Measurements from ENCODE around the gene LCN9.
"Not testable (repeated sequence)": the region's sequence is repeated elsewhere in the genome, so short reads cannot be mapped to it uniquely, and the experiment has no call there.

LCN9 gene, protein sequence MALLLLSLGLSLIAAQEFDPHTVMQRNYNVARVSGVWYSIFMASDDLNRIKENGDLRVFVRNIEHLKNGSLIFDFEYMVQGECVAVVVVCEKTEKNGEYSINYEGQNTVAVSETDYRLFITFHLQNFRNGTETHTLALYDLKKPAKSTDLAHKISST

DNA sequence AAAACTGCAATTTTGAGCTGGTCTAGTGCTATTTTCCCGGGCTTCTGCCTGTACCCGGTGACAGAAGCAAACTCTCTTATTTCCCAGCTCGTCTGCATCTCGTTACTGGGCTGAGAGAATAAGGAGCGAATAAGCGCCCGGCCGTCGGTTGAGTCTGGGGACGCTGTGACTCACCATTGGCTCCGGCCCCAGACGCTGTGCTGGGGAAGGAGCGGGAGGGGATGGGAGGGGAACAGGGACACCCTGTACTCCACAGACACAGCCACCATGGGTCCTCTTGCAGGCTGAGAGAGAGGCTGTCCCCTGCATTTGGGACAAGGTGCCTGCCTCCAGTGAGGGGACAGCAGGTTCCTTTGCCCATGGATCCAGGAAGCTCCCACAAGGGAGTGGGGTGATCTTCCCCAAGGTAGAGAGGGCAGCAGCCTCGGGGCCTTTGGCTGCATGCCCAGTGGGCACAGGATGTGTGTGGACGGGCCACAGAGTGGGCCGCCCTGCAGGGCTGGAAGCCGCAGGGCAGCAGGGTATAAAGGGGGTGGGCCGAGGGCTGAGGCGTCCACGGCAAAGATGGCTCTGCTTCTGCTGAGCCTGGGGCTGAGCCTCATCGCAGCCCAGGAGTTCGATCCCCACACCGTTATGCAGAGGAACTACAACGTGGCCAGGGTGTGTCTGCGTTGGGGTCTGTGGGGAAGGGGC lies at the start of gene LCN9:
Gene LCN9 (plus strand): TSS at position 552 of the 693 bp plus-strand sequence. CDS start 13 bp downstream, at position 565.
- no peak for DNase-seq

DNA sequence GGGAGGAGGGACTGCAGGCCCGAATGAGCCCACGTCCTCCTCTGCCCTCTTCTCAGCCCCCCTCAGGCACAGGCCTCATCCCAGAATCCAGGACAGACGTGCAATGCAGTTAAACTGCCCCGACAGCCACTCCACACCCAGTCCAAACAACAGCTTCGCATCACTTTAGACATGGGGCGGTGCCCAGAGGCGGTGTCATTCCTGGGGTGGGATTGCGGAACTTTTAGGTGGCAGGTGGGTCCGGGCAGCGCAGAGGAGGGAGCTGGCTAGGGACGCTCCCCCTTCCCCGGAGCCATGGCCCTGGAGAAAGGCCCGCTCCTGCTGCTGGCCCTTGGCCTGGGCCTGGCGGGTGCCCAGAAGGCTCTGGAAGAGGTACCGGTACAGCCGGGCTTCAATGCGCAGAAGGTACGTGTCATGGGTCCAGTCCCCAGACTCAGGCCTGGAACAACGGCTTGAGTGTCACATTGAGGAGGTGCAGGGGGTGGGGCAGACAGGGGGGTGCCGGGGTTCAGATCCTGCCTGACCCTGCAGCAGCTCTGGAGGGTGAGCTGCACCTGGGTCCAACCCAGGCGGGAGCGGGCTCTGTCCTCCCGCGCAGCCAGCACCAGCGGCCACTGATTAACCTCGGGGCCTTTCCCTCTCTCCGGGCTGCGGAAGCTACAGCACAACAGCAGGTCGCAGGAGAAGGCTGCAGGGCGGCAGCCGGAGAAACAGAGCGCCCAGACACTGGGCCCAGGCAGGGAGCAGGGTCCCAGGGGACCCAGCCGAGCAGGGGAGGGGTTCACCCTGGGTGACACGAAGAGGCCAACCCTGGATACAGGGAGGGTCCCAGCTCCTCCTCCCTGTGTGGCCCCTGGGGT lies 48.9 kb upstream of the LCN9 start:
- DNase-seq = no peak

DNA sequence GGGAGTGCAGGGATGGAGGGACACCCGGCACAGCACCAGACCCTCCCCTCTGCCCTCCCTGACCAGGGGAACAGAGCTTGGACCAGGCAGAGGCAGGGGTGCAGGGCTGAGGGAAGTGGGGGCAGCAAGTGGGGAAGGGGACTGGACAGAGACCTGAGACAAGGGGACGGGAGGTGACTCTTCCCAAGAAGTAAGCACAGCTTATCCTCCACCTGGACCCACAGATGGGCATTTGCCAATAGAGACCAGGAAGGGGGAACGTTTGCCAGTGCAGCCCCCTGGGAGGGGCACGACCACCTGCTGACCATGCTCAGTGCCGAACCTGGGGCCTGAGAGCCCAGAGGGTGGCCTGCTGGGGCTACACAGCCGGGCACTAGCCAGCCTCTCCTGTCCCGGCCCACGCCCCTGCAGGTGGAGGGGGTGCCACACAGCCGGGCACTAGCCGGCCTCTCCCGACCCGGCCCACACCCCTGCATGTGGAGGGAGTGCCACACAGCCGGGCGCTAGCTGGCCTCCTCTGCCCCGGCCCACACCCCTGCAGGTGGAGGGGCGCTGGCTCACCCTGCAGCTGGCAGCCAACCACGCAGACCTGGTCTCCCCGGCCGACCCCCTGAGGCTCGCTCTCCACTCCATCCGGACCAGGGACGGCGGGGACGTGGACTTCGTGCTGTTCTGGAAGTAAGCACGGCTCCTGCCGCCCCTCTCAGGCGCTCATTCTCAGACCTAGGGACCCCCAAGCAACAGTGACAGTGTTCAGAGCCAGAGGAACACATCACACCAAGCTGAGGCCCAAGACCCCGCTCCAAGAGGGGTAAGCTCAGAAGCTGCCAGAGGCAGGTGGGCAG lies 48.1 kb upstream of the LCN9 start:
- no peak for DNase-seq

DNA sequence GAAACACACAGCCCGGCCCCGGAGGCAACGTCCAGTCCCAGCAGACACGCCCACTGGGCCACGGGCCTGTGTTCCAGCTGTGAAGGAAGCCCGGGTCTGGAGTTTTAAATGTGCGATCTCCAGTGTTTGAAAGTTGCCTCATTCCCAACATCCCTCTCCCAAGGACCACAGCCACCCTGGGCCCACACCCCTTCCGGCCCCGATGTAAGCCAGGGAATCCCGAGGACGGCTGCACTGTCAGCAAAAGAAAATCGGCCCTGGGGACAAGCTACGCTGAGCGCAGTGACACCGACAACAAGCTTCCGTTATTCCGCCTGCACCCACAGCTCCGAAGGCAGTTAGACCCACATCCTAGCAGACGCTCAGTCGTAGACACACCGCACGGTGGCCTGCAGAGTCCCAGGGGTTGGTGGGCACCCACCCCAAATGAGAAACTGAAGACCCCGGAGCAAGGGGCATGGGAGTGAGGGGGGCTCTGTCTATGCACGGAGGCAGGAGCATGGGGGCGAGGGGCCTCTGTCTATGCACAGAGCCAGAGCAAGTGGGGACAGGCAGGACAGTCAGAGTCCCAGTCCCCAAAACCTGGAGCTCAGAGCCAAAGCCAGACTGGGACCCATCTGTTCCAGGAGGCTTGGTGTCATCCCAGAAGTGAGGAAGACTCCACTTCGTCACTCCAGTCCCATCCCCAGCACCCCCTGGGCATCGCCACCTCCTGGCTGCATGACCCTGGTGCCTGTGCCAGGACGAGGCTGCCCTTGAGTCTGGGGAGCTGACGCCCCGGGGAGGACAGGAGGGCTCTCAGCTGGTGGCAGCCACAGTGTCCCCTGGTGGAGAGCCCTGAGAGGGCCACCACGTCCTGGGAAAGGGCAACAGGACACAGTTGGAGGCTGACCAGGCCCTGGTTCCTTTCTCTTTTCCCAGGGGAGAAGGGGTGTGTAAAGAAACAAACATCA lies 47.2 kb upstream of the LCN9 start:
- DNase-seq = no peak

DNA sequence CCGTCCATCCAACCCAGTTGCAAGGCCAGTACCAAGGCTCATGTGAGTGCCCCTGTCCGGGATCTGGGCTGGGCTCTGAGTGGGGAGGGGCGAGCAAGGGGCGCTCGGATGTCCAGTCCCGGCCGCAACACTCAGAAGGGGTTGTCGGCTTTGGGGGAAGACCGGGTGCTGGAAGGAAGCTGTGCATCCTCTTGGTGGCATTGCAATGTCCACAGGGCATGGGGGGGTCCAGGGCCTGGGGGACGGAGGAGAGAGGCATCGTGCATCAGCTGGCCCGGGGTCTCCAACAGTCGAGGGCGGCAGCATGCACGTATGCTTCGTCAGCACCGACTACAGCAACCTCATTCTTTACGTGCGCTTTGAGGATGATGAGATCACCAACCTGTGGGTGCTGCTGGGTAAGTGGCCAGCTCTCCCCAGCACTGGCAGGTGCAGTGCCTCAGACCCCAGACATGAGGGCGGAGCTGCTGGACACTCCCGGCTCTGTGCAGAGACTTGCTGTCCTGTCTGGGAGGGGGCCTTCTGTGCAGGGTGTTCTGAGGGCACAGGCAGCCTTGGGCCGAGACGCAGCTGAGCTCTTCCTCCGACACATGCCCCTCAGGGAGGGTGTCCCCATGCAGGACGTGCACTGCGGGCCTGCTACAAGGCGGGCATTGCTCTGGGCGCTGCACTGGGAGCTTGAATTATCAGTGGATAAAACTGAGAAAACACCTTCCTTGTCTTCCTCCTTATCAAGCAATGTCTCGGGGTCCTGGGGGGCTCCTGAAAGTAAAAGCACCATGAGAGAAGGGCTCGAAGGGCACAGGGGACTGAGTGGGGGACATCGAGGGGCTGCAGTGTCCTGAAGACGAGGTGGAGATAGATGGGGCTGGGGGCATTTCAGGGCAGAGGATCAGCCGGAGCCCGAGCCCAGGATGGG lies 46.2 kb upstream of the LCN9 start:
- no peak for DNase-seq

DNA sequence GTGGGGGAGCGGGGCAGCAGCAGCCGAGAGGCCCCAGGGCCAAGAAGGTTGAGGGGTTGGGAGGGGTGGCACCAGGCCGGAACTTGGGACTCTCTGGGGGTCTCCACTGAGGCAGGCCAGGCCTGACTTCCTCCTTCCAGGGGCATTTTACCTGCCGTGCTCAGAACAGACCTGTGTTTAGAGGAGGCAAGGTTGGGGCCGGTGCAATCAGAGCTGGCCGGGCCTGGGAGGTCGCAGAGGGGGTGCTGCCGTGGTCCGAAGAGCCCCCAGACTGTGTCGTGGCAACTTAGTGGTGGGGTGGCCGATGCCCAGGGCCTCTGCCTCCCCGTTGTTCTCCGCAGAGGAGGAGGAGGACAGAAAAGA lies 45.6 kb upstream of the LCN9 start:
- DNase-seq = no peak

DNA sequence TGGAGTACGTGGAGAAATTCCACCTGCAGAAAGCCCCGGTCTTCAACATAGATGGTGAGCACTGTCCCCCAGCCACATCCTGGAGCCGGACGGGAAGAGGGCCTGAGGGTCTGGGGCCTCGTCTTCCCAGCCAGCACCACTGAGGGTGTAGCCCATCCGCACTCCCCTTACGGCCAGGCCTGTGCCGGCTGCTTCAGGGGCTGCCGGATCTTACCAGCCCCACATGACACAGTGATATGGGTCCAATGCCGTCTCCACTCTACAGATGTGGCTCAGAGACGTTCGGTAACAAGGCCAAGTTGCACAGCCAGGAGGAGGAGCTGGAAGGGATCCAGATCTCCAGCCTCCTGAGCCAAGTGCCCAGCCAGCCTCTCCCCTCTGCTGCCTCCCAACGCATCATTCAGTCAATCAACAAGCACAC lies 45.1 kb upstream of the LCN9 start:
- DNase-seq = no peak

DNA sequence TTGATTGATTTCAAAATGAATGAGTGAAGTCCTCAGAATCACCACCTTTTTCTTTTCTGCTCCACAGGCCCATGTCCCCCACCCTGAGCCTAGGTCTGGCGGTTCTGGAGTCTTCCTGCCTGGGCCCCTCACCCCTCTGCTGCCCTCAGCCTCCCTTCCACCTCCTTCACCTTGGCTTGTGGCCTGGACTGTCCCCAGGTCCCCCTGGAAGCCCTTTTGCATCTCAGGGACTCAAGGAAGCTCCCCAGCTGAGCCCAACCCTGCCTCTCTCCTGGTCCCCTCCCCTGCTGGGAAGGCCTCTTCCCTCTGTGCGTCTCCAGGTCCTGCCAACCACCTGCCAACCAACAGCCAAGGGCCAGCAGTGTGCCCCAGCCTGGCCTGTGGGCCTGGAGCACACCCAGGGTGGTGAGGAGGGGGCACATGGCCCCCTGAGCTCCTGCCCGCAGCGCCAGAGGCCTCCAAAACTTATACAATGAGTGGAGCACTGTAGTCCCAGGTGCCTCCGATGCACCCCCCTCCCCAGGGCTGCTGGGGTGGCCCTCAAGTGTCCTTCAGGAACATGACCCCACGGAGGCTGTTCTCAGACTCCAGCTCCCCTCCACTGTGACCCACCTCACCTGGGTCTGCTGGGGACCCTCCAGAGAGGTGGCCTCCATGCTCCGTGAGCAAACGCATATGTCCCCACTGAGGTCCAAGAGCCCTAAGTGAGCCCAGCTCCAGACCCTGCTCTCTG lies 44.1 kb upstream of the LCN9 start:
- DNase-seq = no peak

DNA sequence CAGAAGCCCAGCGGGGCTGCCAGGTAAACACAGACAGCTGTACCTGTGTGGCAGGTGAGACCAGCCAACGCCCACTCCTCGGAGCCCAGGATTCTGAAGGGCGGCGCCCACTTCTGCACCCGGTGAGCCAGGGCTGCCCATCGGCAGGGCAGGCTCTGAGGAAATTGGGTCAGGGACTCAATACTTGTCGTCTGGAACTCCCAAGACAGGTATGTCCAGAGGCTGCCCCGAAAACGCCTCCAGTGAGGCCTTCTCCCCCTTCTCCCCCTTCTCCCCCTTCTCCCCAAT lies 43.6 kb upstream of the LCN9 start:
- no peak for DNase-seq

DNA sequence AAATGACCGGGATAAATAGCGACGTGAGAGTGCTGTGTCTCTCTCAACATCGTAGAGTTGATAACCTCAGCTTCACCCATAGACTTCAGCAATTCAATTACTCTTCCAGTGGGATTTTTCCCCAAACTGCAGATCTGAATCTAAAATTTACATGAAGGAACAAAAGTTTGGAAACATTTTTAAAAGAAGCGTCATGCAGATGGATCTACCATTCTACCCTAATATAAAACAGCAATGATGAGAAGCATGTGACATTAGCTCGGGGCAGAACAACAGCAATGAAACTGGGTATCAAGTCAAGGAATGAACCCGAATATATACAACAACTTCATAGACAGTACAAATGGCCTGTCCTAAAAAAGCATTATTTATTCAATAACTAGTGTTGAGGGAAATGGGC lies 42.6 kb upstream of the LCN9 start:
- no peak for DNase-seq

DNA sequence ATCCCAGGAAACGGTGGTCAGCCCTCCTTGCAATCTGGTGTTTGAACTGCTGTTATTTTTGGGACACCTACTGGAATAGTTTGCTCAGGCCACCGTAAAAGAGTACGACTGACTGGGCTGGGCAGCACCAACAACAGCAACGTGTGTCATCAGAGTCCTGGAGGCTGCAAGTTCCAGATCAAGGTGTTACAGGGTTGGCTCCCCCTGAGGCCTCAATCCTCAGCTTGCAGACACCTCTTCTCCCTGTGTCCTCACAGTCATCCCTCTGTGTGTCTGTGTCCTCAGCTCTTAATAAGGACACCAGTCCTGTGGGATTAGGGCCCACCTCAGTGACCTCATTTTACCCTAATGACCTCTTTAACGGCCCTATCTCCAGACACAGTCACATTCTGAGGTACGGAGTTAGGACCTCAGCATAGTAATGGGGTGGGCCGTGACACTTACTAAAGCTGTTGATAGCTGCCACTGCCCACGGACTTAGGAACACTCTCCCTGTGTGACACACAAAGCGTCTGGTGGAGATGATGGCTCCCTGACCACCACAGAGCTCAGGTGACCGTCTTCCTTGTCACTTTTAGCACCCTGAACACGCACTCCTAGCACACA lies 40.6 kb upstream of the LCN9 start:
- no peak for DNase-seq

DNA sequence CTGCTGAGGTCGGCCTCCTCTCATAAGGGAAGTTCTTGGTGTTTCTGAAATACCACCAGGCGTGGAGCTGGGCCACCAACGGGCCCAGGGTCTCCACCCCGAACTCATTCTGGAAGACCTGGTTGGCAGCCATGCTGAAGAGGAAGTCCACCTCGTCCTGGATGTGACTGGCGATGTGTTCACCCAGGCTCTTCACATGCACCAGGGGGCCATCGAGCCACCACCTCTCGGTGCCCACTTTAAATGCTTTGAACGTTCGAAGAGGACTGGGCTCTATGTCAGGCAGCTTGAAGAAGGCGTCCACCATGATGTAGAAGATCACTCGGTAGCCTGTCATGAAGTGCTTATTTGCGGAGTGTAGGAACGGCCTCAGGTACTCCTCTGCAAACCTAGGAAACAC lies 38.8 kb upstream of the LCN9 start:
- no peak for DNase-seq

DNA sequence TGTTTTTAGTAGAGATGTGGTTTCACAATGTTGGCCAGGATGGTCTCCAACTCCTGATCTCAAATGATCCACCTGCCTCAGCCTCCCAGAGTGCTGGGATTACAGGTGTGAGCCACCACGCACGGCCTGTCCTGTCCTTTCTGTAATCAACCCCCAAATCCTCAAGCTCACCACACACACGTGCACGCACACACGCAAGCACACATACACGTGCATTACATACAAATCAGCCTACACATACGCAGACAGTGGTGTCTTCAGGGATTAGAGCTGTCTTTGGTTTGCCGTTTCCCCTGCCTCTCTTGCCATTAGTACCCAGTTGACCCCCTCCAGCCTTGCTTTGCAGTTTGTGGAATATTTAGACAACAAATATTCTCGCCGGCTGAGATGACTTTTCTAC lies 30.3 kb upstream of the LCN9 start:
- DNase-seq = no peak

DNA sequence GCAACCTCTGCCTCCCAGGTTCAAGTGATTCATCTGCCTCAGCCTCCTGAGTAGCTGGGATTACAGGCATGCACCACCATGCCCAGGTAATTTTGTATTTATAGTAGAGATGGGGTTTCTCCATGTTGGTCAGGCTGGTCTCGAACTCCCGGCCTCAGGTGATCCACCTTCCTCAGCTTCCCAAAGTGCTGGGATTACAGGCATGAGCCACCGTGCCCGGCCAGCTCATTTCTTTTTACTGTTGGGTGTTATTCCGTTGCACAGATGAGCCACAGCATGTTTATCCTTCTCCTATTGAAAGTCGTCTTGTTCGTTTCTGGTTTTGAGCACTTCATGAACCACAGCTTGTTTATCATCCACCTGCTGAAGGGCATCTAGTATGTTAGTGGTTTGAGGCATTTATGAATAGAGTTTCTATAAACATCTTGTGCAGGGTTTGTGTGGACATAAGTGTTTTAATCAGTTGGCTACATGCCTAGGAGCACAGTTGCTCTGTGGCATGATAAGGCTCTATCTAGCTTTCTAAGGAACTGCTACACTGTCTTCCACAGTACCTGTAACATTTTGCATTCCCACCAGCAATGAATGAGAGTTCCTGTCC lies 26.1 kb upstream of the LCN9 start:
- not testable (repeated sequence) for DNase-seq

DNA sequence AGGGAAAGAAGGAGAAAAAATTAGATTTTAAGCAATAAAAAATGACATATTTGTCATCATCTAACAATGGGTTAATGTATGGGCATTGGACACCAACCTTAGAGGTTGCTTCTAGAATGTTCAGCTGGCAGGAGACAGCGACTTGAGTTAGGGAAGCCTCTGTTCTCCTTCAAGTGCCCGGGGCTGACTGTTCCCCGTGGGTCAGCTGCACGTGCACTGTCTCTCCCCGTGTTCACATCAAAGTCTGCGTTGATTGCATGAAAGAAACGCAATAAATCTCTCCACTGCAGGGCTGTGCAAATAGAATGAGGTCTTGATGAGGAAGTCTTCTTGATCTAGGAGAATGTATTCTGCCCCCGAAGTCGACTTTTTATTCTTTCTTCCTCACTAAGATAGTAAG lies 23.9 kb upstream of the LCN9 start, which contains the start of gene GLT6D1:
Gene GLT6D1 (minus strand): TSS at position 345 of the 400 bp plus-strand sequence. CDS start 353 bp downstream, outside the sequence.
- no peak for DNase-seq

DNA sequence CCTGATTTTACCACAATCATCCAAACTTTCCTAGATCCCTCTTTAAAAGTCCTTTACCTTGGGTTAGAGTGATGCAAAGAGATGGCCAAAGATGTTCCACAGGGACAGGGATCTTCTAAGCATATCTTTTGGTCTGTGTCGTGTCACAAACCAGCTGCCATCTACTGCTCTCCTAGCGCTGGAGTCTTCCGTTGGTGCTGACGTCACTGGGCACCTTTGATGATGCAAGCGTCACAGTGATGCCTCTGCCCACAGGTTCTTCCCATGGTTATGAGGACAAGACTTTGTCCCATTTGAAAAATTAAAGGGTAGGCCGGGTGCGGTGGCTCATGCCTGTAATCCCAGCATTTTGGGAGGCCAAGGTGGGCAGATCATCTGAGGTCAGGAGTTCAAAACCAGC lies 22.1 kb upstream of the LCN9 start:
- no peak for DNase-seq

DNA sequence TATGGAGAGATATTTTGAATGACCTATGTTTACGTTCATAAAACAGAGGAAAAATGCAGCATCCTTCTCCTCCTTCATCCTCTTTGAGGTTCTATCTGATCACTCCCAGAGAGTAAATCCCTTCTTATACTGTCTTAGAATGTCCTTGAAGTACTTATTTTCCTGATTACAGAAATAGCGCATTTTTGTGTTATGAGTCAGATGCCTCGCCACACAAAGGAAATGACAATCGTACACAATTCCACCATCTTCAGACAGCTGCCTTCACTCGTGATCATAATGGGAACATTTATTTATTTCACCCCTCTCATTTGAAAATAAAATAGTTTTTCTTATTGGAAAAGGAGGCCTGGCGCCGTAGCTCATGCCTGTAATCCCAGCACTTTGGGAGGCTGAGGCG lies 21.4 kb upstream of the LCN9 start:
- DNase-seq = no peak

DNA sequence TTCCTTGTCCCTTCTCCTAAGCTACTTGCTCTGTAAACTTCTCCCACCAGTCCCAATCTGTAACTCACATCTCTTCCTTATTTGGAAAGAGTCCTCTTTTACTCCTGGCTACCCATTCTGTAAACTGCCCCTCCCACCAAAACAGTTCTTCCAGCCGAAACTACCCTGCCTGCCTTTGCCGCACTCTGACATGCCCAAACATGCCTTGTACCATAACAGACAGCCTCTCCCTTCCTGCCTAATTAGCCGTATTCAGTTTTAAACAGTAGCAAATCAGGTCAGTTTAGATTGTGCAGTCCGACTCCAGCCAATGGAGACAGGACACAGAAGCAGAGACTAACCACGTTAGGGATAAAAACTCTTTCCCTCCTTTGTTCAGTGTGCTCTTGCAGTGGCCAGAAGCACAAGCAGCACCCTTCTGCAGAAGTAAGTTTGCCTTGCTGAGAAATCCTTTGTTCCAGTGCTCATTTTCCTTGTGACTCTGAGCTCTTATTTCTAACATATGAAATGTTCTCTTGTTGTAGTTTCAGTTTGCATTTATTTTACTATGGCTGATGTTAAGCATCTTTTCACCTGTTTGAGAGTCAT lies 18.4 kb upstream of the LCN9 start:
- DNase-seq = no peak

DNA sequence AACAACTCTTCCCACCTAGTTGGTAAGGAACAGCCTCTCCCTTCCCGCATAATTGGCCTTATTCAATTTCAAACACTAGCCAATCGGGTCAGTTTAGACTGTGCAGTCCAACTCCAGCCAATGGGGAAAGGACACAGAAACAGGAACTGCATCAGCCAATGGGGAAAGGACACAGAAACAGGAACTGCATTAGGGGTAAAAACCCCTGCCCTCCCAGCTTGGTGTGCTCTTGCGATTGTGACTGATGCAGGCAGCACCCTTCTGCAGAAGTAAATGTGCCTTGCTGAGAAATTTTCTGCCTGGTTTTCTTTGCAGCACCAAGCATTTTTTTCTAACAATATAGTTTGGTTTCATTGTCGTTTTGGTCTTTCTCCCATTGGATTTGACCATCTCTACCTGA lies 15.2 kb upstream of the LCN9 start:
- DNase-seq = no peak
